Measurements from ENCODE around the gene NEB. TPM values are rescaled to one million over a fixed set of nuclear protein-coding genes. Genes with fewer than 3 reads are reported as not detected.
"Not testable (repeated sequence)": the region's sequence is repeated elsewhere in the genome, so short reads cannot be mapped to it uniquely, and the experiment has no call there.

NEB gene
- polyA plus RNA-seq, 1 donor: 1,512 TPM

DNA sequence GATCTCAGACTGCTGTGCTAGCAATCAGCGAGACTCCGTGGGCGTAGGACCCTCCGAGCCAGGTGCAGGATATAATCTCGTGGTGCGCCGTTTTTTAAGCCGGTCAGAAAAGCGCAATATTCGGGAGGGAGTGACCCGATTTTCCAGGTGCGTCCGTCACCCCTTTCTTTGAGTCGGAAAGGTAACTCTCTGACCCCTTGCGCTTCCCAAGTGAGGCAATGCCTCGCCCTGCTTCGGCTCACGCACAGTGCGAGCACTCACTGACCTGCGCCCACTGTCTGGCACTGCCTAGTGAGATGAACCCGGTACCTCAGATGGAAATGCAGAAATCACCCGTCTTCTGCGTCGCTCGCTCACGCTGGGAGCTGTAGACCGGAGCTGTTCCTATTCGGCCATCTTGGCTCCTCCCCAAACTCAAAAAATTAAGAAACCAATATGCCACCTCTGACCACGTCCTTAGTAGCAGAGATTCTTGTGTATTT lies 29.8 kb downstream of the NEB start:
- DNase-seq: not testable (repeated sequence)

- DNase-seq: not testable (repeated sequence)
Measured at GRCh38 chr2:151698134-151698533, 36.1 kb downstream of the NEB start.

- no peak for DNase-seq
Measured at GRCh38 chr2:151695778-151696177, 38.5 kb downstream of the NEB start.

- no peak for DNase-seq
Measured at GRCh38 chr2:151691631-151692030, 42.6 kb downstream of the NEB start.

DNA sequence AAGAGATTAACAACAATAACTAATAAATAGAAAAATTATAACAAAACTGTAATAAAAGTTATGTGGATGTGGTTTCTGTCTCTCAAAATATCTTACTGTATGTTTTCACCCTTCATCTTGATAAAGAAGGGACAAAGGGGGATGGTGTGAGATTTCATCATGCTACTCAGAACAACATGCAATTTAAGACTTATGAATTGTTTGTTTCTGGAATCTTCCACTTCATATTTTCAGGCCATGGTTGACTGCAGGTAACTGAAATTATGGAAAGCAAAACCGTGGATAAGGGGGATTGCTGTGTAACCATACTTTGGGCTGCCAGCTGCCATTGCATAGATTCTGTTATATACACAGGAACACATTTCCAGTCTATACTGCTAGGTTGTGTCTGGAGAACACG lies 45.6 kb downstream of the NEB start:
- no peak for DNase-seq

GRCh38 chr2:151682459-151683003 lies 51.7 kb downstream of the NEB start:
- no peak for DNase-seq

DNA sequence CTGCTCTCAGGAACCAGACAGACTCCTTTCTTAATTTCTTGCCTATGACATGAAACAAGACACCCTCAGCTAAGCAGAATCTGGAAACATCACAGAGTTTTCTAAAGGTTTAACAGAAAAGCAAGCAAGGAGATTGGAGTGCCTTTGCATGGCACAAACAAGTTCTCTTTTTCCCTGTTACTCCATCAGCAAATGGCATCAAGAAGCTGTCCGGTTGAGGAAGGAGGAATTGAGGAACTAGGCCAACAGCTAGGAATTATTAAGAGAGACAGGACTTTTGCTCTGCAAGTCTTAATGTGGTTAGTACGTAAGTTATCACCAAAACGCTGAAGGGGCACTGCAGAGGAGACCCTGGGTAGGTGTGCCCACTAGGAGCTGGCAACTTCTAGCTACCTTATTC lies 53.2 kb downstream of the NEB start:
- no peak for DNase-seq

GRCh38 chr2:151679994-151680393 lies 54.3 kb downstream of the NEB start:
- no peak for DNase-seq

GRCh38 chr2:151678849-151679248 lies 55.4 kb downstream of the NEB start:
- no peak for DNase-seq

DNA sequence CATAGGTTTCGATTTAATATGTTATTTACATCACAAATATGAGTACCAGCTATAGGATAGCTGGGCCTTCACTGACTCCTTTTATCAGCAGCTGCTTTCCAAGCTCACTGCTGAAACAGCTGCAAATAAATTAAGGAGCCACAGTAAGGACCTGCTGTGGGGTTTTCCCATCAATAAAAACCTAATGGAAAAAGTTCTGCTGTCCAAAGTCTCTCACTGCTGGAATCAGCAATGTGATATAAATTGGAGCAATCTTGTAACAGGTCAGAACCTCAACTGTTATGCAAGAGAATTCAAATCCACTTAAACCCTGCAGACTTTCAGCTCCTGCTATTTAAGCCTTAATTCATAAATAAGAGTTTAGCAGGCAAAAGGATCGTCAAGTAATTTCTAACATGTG lies 61.3 kb downstream of the NEB start:
- DNase-seq: peak; percentile 44

DNA sequence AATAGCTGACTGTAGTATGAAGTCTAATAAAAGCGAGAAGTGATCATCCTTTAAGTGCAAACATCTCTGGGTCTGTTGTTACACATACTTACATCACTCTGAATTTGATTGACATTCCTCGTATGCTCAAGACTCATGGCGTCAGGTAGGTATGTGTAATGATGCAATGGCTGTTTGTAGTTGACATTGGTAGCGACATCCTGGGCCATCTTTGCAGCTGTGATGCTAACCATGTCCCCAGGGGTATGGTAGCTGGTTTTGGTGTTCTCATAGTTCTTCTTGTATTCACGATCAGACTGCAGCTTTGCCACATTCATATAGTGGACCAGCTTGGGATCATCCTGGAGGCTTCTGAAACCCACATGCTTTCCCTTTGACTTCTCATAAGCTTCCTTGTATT lies 62.0 kb downstream of the NEB start:
- DNase-seq: no peak

GRCh38 chr2:151670846-151671597 lies 63.3 kb downstream of the NEB start:
- no peak for DNase-seq

DNA sequence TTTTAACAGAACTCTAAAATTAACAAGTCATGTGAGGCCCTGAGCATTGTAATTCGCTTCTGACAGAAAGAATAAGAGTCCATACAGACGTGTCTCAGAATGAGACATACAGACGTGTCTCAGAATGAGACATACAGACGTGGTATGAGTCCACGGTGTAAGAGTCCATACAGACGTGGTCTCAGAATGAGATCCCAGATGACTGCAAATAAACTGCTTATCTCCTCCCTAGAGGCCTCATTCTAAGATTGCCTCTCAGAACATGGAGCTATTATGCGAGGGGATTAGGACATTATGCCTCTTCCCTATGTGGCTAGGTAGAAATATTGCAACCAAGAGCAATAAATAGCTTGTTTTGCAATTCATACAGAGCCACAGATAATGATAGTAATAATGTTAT lies 63.9 kb downstream of the NEB start:
- DNase-seq: no peak

DNA sequence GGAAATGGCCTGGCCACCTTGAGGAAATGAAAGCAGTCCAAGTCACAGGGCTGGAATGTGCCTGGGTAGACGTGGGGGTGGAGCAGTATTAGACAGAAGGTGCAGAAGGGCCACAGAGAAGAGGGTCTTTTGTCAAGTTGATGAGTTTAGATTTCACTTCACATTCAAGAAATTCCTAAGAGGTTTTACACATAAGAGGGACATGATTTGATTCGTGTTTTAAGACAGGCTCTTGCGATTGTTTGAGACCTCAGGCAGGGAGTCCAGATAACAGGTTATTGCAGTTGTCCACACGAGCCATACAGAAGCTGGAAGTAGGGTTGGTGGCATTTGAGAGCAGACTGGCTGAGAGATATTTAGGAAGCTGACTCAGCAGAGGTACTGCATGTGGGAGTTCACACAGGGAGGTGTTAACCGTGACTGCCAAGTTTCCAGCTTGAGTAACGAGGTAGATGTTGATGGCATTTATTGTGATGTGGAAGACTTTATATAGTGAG lies 64.6 kb downstream of the NEB start:
- DNase-seq: no peak

DNA sequence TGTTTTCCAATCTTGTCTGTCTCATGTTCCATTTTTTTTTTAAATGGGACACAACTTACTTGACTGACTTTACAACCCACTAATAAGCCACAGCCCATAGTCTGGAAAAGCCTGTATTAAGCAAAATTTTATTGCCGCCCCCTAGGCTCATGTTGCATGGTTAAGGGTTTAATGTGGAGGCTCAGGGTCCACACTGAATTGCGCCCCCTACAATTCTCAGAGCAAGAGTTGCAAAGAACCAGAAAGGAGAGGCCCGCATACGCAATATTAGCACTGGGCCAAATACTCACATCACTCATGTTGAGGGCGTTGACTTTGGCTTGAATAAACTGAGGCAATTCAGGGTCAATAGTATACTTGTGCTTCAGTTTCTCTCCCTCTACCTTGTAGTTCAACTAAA lies 65.5 kb downstream of the NEB start:
- DNase-seq: no peak

DNA sequence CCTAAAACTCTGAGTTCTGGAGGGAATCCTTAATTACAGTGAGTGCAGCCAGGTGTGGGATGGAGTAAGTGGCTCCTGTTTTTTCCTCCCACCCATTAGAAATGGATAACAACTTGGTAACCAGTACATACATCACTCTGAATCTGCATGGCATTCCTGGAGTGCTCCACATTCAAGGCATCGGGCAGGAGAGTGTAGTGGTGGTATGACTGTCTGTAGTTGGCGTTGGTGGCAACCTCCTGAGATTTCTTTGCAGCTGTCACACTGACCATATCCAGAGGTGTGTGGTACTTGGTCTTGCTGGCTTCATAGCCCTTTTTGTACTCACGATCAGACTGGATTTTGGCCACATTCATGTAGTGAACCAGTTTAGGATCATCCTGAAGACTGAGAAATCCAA lies 68.3 kb downstream of the NEB start:
- no peak for DNase-seq

- no peak for DNase-seq
Measured at GRCh38 chr2:151664520-151664919, 69.8 kb downstream of the NEB start.

- DNase-seq: no peak
Measured at GRCh38 chr2:151661625-151662024, 72.7 kb downstream of the NEB start.

- DNase-seq: no peak
Measured at GRCh38 chr2:151658081-151658480, 76.2 kb downstream of the NEB start.

- no peak for DNase-seq
Measured at GRCh38 chr2:151657667-151658076, 76.6 kb downstream of the NEB start.

DNA sequence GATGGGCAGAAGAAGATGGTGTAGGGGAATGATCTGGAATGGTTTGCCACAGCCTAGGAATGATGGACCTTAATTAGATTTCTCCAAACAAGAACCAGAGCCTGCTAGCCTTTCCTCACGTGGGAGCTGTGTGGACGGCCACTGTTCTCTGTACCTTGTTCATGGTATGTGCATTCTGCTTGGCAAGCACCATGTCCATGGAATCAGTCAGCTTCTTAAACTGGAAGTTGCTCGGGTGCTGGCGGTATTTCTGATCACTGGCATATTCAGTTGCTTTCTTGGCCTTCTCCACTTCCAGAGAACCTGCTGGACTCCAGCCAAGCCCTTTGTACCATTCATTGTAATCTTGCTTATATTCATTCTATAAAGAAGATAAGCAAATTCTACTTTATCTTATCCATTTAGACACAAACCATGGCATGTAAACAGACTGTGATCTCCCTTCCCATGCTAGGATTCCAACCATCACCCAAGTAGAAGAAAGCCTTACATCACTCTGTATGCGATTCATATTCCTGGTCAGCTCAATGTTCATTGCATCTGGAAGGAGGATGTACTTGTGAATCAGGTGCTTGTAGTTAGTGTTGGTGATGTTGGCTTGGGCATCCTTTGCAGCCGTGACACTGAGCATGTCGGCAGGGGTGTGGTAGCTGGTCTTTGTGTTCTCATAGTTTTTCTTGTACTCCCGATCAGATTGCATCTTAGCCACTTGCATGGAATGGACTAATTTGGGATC lies 78.4 kb downstream of the NEB start:
- no peak for DNase-seq

DNA sequence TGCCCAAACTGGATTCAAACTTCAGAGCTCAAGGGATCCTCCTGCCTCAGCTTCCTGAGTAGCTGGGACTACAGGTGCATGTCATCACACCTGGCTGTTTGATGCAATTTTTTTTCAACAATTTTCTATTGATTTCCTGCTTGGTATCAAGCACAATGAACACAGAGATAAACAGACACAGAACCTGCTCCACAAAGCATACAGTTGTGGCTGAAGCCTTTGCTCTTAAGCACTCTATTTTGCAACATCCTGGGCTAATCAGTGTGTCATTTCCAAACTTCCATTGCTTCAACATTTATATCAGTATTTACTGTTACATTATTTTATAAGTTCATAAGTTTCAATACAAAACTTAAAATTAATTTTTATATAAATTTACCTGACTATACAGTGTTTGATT lies 79.4 kb downstream of the NEB start:
- no peak for DNase-seq

DNA sequence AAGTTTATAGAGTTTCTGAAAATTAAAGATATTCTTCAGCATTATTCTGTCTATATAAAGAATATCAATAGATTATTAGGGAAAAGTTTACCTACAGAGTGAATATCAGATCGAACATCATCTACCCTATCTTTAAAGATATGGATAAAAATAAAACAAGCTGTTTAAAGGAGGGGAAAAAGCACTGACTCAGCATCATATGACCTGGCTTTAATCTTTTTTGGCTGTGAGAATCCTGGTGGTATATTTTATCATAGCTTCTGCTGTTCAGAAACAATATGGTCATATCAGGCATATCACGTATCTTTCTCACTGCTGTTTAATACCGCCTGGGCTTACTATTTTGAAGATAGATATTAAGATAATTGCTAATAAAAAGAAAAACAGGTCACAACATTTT lies 80.2 kb downstream of the NEB start:
- DNase-seq: no peak

- DNase-seq: no peak
Measured at GRCh38 chr2:151651274-151651673, 83.0 kb downstream of the NEB start.

Data from hindlimb muscle (tissue), 1 donor.